Epithelial cell of proximal tubule (primary cell): ENCODE results near the gene FAM83G. TPM values are rescaled to one million over a fixed set of nuclear protein-coding genes. Genes with fewer than 3 reads are reported as not detected.
A peak's percentile ranks its signal among the peaks of the same experiment; 100 is the strongest.

Source experiments
- DNase-seq: peaks from one replicate; pipeline ENCODE4 v3.0.0-alpha.2; 2011; ENCODE audit warnings: low read depth
- H3K4me3 ChIP-seq: 2 replicates; pipeline ENCODE4 v1.5.1; 2011; ENCODE audit warnings: low read depth, mild to moderate bottlenecking, low read length
- CTCF ChIP-seq: conservative IDR thresholded peaks from 2 replicates; pipeline ENCODE4 v1.5.1; 2012; ENCODE audit warnings: low read depth, mild to moderate bottlenecking, low read length
- total RNA-seq: library from RNA; depleted of rRNA; stranded (reverse); fragments of >200 nt; gene quantifications from 2 replicates; pipeline ENCODE4 v1.2.3, GENCODE V29; 2015

Gene FAM83G
- total RNA-seq, 1 donor from 2014 or later, result 19.3 TPM

GRCh38 chr17:18992454-18993130 is 12.0 kb downstream of the FAM83G start:
- H3K4me3 ChIP-seq, result no peak overlapping the region
- DNase-seq, result no peak
- no peak for TF ChIP-seq CTCF

- TF ChIP-seq CTCF, result no peak
Observed at GRCh38 chr17:18991531-18992315, 12.8 kb downstream of the FAM83G start.

GRCh38 chr17:18990331-18990730 is 14.2 kb downstream of the FAM83G start:
- no peak for TF ChIP-seq CTCF
- DNase-seq, result no peak
- no peak overlapping the region for H3K4me3 ChIP-seq

More at GRCh38 chr17:18991531-18992315, 12.8 kb downstream of the FAM83G start:
- no peak overlapping the region for H3K4me3 ChIP-seq
- no peak for DNase-seq

GRCh38 chr17:18988546-18989173 is 15.9 kb downstream of the FAM83G start:
- H3K4me3 ChIP-seq, result no peak overlapping the region
- peak; percentile 52 for DNase-seq
- TF ChIP-seq CTCF, result no peak

GRCh38 chr17:18987862-18988545 is 16.6 kb downstream of the FAM83G start:
- no peak overlapping the region for H3K4me3 ChIP-seq
- no peak for TF ChIP-seq CTCF
- no peak for DNase-seq

GRCh38 chr17:18987230-18987610 is 17.3 kb downstream of the FAM83G start:
- DNase-seq, result no peak
- no peak for TF ChIP-seq CTCF
- H3K4me3 ChIP-seq, result no peak overlapping the region
